Esophagus squamous epithelium (tissue), 5 donors: Measurements from ENCODE around the gene MFSD6L. TPM values are rescaled to one million over a fixed set of nuclear protein-coding genes. Genes with fewer than 3 reads are reported as not detected.
A peak's percentile ranks its signal among the peaks of the same experiment; 100 is the strongest.

Source experiments
- DNase-seq: peaks from one replicate; lab custom pipeline; 2025; lab: John Stamatoyannopoulos, UW
- H3K27ac ChIP-seq, 4 donors: fragments of 200-600 bp; sonication (generic); one replicate each; pipeline ENCODE4 v1.5.1; 2016 to 2019; ENCODE audit warnings: mild to moderate bottlenecking in 1 of 4
- H3K27me3 ChIP-seq, 4 donors: fragments of 200-600 bp; sonication (generic); 1 replicate in 3 of 4; 2 replicates in 1 of 4; pipeline versions ENCODE4 v1.5.1 to v1.6.0; 2017 to 2021; ENCODE audit warnings: antibody characterized with exemption in 1 of 4
- H3K36me3 ChIP-seq, 3 donors: fragments of 200-600 bp; sonication (generic); one replicate each; pipeline ENCODE4 v1.5.1; 2016 to 2019
- H3K4me1 ChIP-seq, 3 donors: fragments of 200-600 bp; sonication (generic); one replicate each; pipeline ENCODE4 v1.5.1; 2017 to 2019
- H3K4me3 ChIP-seq, 4 donors: fragments of 200-600 bp; sonication (generic); 1 replicate in 3 of 4; 2 replicates in 1 of 4; pipeline ENCODE4 v1.5.1; 2016 to 2019; ENCODE audit warnings: mild to moderate bottlenecking in 2 of 4, moderate library complexity in 1 of 4
- H3K9me3 ChIP-seq, 3 donors: fragments of 200-600 bp; sonication (generic); one replicate each; pipeline ENCODE4 v1.5.1; 2016 to 2019
- CTCF ChIP-seq, 6 experiments: fragments of 450-650 bp in 4 of 6; fragments of 200-600 bp in 2 of 6; sonication (generic) in 2 of 6; IDR thresholded peaks; one replicate each; pipeline ENCODE4 v1.5.1; 2016 to 2019; ENCODE audit warnings: antibody characterized with exemption in 6 of 6, mild to moderate bottlenecking in 4 of 6, moderate library complexity in 4 of 6
- POLR2A ChIP-seq, 4 donors: fragments of 450-650 bp; IDR thresholded peaks; one replicate each; pipeline ENCODE4 v1.6.1; 2017; ENCODE audit warnings: antibody characterized with exemption in 4 of 4, mild to moderate bottlenecking in 4 of 4, moderate library complexity in 3 of 4
- WGBS, 2 donors: methylation state at CpG; one replicate each; pipeline ENCODE4 v1.1.5; 2018; 5-methylcytosine and 5-hydroxymethylcytosine counted together
- intact Hi-C: fragments of 100-400 bp; cut with DNase I; formaldehyde crosslinking; loops from one replicate; pipeline ENCODE4 v1.15.0; 2022
- total RNA-seq, 4 donors: library from RNA; depleted of rRNA; stranded (reverse); fragments of >200 nt; gene quantifications; one replicate each; pipeline ENCODE4 v1.1.0, GENCODE V29; 2016
- donor health status: DM: yes; HTN: yes; CAD: no.

Gene MFSD6L
- total RNA-seq, 4 donors from 2014 or later, result 0.19 to 0.62 (median 0.48) TPM

DNA sequence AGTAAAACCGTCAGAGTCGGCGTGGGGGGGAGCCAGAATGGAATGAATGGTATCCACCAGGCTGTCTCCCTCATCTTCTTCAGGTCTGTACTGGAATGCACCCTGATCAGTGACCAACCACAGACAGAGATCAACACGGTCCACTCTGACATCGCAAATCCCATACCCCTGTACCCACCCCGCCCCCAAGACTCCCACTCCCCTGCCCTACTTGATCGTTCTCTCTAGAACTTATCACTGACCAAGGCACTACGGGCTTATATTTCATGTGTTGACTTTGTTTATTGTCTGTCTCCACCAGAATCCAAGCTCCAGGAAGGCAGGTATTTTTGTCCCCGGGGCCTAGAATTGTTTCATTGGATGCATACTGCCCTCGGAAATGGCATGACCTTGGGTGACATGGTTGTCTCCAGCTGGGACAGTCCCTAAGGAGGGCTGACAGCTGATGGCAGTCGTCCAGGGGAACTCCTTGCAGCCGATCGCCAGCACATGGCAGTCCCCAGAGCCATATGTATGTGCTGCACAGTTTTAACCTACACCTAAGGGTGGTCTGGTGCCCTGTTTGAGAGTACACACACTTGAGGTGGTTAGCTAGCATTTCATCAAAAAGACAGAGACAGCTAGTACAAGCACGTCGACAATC is 526 bp upstream of the MFSD6L start:
- H3K27me3 ChIP-seq, result peaks cover 0 to 36% (median 0%) of the 10 kb centered on the region in 4 donors
- H3K9me3 ChIP-seq, result no peaks in the 10 kb centered on the region
- WGBS, 2 donors, result 51 to 58% methylated on average over 7 to 11 of the region's 15 CpGs
- no peak overlapping the region for H3K27ac ChIP-seq
- H3K36me3 ChIP-seq, result no peaks in the 10 kb centered on the region
- DNase-seq, result no peak
- TF ChIP-seq CTCF (IDR thresholded peaks at IDR 0.05) (no peak), POLR2A (IDR thresholded peaks at IDR 0.05) (no peak)
- H3K4me3 ChIP-seq, result peak overlapping the region; percentile 27 to 53 (median 38)
- H3K4me1 ChIP-seq, result peaks cover 0 to 14% (median 7%) of the 10 kb centered on the region in 3 donors
- intact Hi-C loops, result no loop called here

DNA sequence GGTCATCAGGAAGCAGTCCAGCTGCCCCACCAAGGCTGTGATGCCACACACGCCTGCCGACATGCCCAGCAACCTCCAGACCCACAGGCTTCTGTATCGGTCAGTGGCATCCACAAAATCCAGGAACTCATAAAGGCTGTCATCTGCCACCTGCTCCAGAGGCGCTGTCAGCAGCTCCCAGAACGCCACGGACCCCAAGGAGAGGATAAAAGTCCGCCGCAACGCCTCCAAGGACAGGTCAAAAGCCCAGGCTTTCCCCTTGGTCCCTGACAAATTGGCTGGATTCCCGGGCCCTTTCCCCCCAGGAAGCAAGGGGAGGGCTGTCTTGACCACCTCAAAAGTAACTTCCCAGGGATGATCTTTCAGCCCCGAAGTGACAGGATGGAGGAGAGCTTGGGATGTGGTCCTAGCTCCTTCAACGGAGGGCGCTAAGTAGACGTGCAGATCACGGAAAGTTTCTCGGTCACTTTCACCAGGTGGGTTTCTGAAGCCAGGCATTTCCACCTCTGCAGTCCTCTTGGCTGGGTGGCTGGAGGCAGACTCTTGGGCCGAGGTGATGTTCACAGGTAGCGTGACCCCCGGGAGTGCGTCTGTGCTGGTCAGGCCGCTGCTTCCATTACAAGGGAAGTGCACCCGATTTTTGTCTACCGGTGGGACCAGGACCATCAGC is 854 bp downstream of the MFSD6L start:
- Histone ChIP-seq H3K27me3 (peaks cover 0 to 36% (median 0%) of the 10 kb centered on the region in 4 donors), H3K9me3 (no peaks in the 10 kb centered on the region), H3K4me3 (no peak overlapping the region), H3K36me3 (no peaks in the 10 kb centered on the region), H3K27ac (no peak overlapping the region), H3K4me1 (peaks cover 0 to 14% (median 7%) of the 10 kb centered on the region in 3 donors)
- WGBS, 2 donors, result 53 to 100% methylated on average over 3 to 8 of the region's 23 CpGs
- TF ChIP-seq POLR2A (IDR thresholded peaks at IDR 0.05), result no peak
- intact Hi-C loops, result no loop called here
- DNase-seq, result no peak

- Histone ChIP-seq H3K27me3 (peaks cover 0 to 36% (median 0%) of the 10 kb centered on the region in 4 donors), H3K9me3 (no peaks in the 10 kb centered on the region), H3K36me3 (no peaks in the 10 kb centered on the region), H3K4me1 (peaks cover 0 to 14% (median 7%) of the 10 kb centered on the region in 3 donors), H3K4me3 (no peak overlapping the region), H3K27ac (no peak overlapping the region)
- intact Hi-C loops, result no loop called here
- no peak for TF ChIP-seq CTCF (IDR thresholded peaks at IDR 0.05)
- TF ChIP-seq POLR2A (IDR thresholded peaks at IDR 0.05), result no peak
- no peak for DNase-seq
- 79% methylated on average over 7 of the region's 14 CpGs; no CpG with 5 or more reads in 1 of the 2 donors for WGBS, 2 donors
These were observed 1.5 kb downstream of the MFSD6L start for GRCh38 chr17:8797621-8798175.

GRCh38 chr17:8794636-8795035 is 4.5 kb downstream of the MFSD6L start:
- Histone ChIP-seq H3K27ac (no peak overlapping the region), H3K4me3 (no peak overlapping the region), H3K4me1 (peaks cover 0 to 11% (median 4%) of the 10 kb centered on the region in 3 donors), H3K9me3 (peaks cover 0 to 14% (median 0%) of the 10 kb centered on the region in 3 donors), H3K27me3 (peaks cover 0 to 20% (median 0%) of the 10 kb centered on the region in 4 donors), H3K36me3 (no peaks in the 10 kb centered on the region)
- intact Hi-C loops, result no loop called here
- TF ChIP-seq CTCF (IDR thresholded peaks at IDR 0.05), result no peak
- TF ChIP-seq POLR2A (IDR thresholded peaks at IDR 0.05), result no peak
- DNase-seq, result no peak
- WGBS, 2 donors, result 58 to 59% methylated on average over 7 of the region's 7 CpGs

DNA sequence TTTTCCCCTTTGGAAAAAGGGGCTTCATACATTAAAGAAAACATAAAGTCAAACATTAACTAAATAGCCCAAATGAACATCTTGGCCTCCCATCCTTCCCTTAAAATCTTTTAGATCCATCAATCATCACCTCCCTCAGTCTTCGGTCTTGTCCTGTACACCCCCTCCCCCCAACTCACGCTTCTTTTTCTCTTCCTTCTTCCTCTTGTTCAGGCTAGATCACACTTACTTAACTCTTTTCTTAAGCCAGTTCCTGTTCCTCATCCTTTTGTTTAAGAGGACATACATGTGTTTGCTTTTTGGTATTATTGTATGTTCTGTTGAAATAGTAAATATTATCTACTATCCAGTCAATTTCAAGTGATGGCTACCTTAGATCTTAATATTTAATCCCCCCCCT is 5.5 kb downstream of the MFSD6L start:
- H3K9me3 ChIP-seq, result peaks cover 0 to 14% (median 0%) of the 10 kb centered on the region in 3 donors
- no peak for TF ChIP-seq CTCF (IDR thresholded peaks at IDR 0.05)
- 40 to 43% methylated on average over 2 of the region's 2 CpGs for WGBS, 2 donors
- H3K4me3 ChIP-seq, result no peak overlapping the region
- peak overlapping the region in 1 of 4 donors; percentile 2 for H3K27ac ChIP-seq
- intact Hi-C loops, result no loop called here
- H3K27me3 ChIP-seq, result peaks cover 0 to 10% (median 0%) of the 10 kb centered on the region in 4 donors
- no peaks in the 10 kb centered on the region for H3K36me3 ChIP-seq
- peaks cover 0 to 1% (median 0%) of the 10 kb centered on the region in 3 donors for H3K4me1 ChIP-seq
- DNase-seq, result no peak
